Inflammatory macrophage (primary cell): ENCODE data around the gene FCHSD2.
A peak's percentile ranks its signal among the peaks of the same experiment; 100 is the strongest.
"Not testable (repeated sequence)": the region's sequence is repeated elsewhere in the genome, so short reads cannot be mapped to it uniquely, and the experiment has no call there.

Source experiments
- DNase-seq, 2 donors: peaks; one replicate each; pipeline ENCODE4 v3.0.0-alpha.2; 2020 to 2022

Gene FCHSD2

GRCh38 chr11:73147771-73148681 lies 5.9 kb upstream of the FCHSD2 start:
- peak in 1 of 2 donors; percentile 39 for DNase-seq

- no peak for DNase-seq
Measured at GRCh38 chr11:73145986-73146575, 4.0 kb upstream of the FCHSD2 start.

GRCh38 chr11:73143126-73143838 lies 1.2 kb upstream of the FCHSD2 start:
- DNase-seq = peak; percentile 78 to 85

GRCh38 chr11:73141309-73142127 lies 600 bp downstream of the FCHSD2 start:
- peak; percentile 51 to 67 for DNase-seq

- DNase-seq = peak; percentile 24 to 36
Measured at GRCh38 chr11:73141031-73141308, 1.1 kb downstream of the FCHSD2 start.

GRCh38 chr11:73140213-73141030 lies 1.7 kb downstream of the FCHSD2 start:
- DNase-seq = peak; percentile 16 to 21

GRCh38 chr11:73139476-73140198 lies 2.5 kb downstream of the FCHSD2 start:
- peak in 1 of 2 donors; percentile 18 for DNase-seq

- DNase-seq = no peak
Measured at GRCh38 chr11:73137944-73138274, 4.2 kb downstream of the FCHSD2 start.

GRCh38 chr11:73137262-73137943 lies 4.7 kb downstream of the FCHSD2 start:
- DNase-seq = peak; percentile 44 to 47

GRCh38 chr11:73136722-73137121 lies 5.4 kb downstream of the FCHSD2 start:
- DNase-seq = not testable (repeated sequence)

GRCh38 chr11:73135346-73136284 lies 6.5 kb downstream of the FCHSD2 start:
- no peak for DNase-seq

- DNase-seq = not testable (repeated sequence)
Measured at GRCh38 chr11:73132349-73132748, 9.8 kb downstream of the FCHSD2 start.

- no peak for DNase-seq
Measured at GRCh38 chr11:73130181-73130580, 11.9 kb downstream of the FCHSD2 start.

GRCh38 chr11:73129198-73129597 lies 12.9 kb downstream of the FCHSD2 start:
- no peak for DNase-seq

GRCh38 chr11:73126804-73127480 lies 15.2 kb downstream of the FCHSD2 start:
- no peak for DNase-seq

- DNase-seq = no peak
Measured at GRCh38 chr11:73124800-73125199, 17.3 kb downstream of the FCHSD2 start.

- not testable (repeated sequence) for DNase-seq
Measured at GRCh38 chr11:73123892-73124291, 18.2 kb downstream of the FCHSD2 start.

- DNase-seq = no peak
Measured at GRCh38 chr11:73121692-73122091, 20.4 kb downstream of the FCHSD2 start.

GRCh38 chr11:73117071-73117470 lies 25.0 kb downstream of the FCHSD2 start:
- DNase-seq = peak; percentile 42 to 53
